Fibroblast of lung (primary cell): ENCODE results near the gene GRAMD2B. TPM values are rescaled to one million over a fixed set of nuclear protein-coding genes. Genes with fewer than 3 reads are reported as not detected.

Source experiments
- DNase-seq, 2 donors: peaks; one replicate each; pipeline versions ENCODE4 v3.0.0 to v3.0.0-alpha.2; 2010; ENCODE audit warnings: low read depth in 2 of 2
- H2AFZ ChIP-seq: 2 replicates; pipeline ENCODE4 v1.5.1; 2012; ENCODE audit warnings: low read length, control low read depth, inconsistent platforms
- H3K27ac ChIP-seq: 2 replicates; pipeline ENCODE4 v1.5.1; 2011; ENCODE audit warnings: low read length, control low read depth; ENCODE audit not compliant: insufficient read depth
- H3K27me3 ChIP-seq: 2 replicates; pipeline ENCODE4 v1.5.1; 2011; ENCODE audit warnings: mild to moderate bottlenecking, low read length; ENCODE audit not compliant: control insufficient read depth, insufficient read depth
- H3K36me3 ChIP-seq: 2 replicates; pipeline ENCODE4 v1.5.1; 2011; ENCODE audit warnings: low read length; ENCODE audit not compliant: control insufficient read depth, insufficient read depth
- H3K4me1 ChIP-seq: 2 replicates; pipeline ENCODE4 v1.5.1; 2011; ENCODE audit warnings: low read length; ENCODE audit not compliant: control insufficient read depth, insufficient read depth; ENCODE audit errors: extremely low read depth
- H3K4me2 ChIP-seq: 2 replicates; pipeline ENCODE4 v1.5.1; 2011; ENCODE audit warnings: low read length, control low read depth; ENCODE audit not compliant: insufficient read depth; ENCODE audit errors: extremely low read depth
- H3K4me3 ChIP-seq, 4 experiments: fragments of 200-600 bp in 1 of 4; sonication (generic) in 1 of 4; replicated peaks in 1 of 4; 2 replicates each; pipeline ENCODE4 v1.5.1; 2011 to 2016; ENCODE audit warnings: low read length in 4 of 4, low read depth in 3 of 4, mild to moderate bottlenecking in 3 of 4, control low read depth in 2 of 4, inconsistent platforms in 1 of 4, mixed read lengths in 1 of 4; ENCODE audit not compliant: insufficient read depth in 1 of 4; ENCODE audit errors: control extremely low read depth in 1 of 4
- H3K79me2 ChIP-seq: 2 replicates; pipeline ENCODE4 v1.5.1; 2012; ENCODE audit warnings: mild to moderate bottlenecking, low read length, inconsistent platforms; ENCODE audit not compliant: control insufficient read depth, insufficient read depth
- H3K9ac ChIP-seq: 2 replicates; pipeline ENCODE4 v1.5.1; 2011; ENCODE audit warnings: mild to moderate bottlenecking, low read length, control low read depth; ENCODE audit not compliant: insufficient read depth
- H3K9me3 ChIP-seq: 2 replicates; pipeline ENCODE4 v1.5.1; 2012; ENCODE audit warnings: low read depth, low read length; ENCODE audit not compliant: control insufficient read depth, insufficient read depth
- H4K20me1 ChIP-seq: 2 replicates; pipeline ENCODE4 v1.5.1; 2011; ENCODE audit warnings: low read length; ENCODE audit not compliant: control insufficient read depth, insufficient read depth; ENCODE audit errors: extremely low read depth
- EZH2 ChIP-seq: IDR thresholded peaks from 2 replicates; pipeline ENCODE4 v1.5.1; 2012; ENCODE audit warnings: low read length, control low read depth, mild to moderate bottlenecking; ENCODE audit errors: missing control alignments
- polyA plus RNA-seq, 2 donors: library from polyadenylated mRNA; depleted of rRNA in 1 of 2; stranded (reverse) in 1 of 2; unstranded in 1 of 2; fragments of >200 nt; gene quantifications; 2 replicates each; pipeline ENCODE4 v1.2.1, GENCODE V29; 2011 to 2012; ENCODE audit warnings: missing spikeins in 1 of 2
- total RNA-seq: library from RNA; depleted of rRNA; stranded (reverse); fragments of >200 nt; gene quantifications from 2 replicates; pipeline ENCODE4 v1.2.1, GENCODE V29; 2014
- TF ChIP-seq, protein P1 (sequence below), 2 donors: IDR thresholded peaks in 1 of 2; conservative IDR thresholded peaks in 1 of 2; 1 replicate in 1 of 2; 2 replicates in 1 of 2; pipeline ENCODE4 v1.5.1; 2011 to 2012; ENCODE audit warnings: low read length in 2 of 2, control low read depth in 1 of 2, inconsistent platforms in 1 of 2, low read depth in 1 of 2, mild to moderate bottlenecking in 1 of 2

GRAMD2B gene
- total and polyA plus RNA-seq, 2 donors (not counting 1 experiment from before 2014, with no cell fraction given), result 21.3 to 37.6 TPM

DNA sequence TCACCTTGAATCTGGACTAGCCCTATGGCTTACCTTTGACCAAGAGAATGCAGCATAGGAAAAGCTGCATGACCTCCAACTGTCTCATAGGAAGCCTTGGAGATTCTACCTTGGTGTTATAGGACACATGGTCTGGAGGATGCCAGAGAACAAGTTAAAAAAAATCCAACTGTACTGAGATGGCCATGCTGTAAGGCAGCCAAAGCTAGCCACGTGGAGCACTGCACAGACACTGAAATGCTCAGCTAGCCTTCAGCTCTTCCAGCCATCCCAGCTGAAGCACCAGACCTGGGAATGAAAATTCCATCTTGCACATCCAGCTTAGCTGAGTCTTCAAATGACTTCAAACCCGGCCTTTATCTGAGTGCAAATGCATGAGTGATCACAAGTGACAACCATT lies 6.0 kb upstream of the GRAMD2B start:
- Histone ChIP-seq H3K79me2 (no peaks in the 10 kb centered on the region), H4K20me1 (no peaks in the 10 kb centered on the region), H3K4me3 (no peak overlapping the region), H3K27ac (no peak overlapping the region), H3K27me3 (no peaks in the 10 kb centered on the region), H3K4me1 (peaks cover 10% of the 10 kb centered on the region), H3K9me3 (no peaks in the 10 kb centered on the region), H3K36me3 (no peaks in the 10 kb centered on the region), H3K9ac (no peak overlapping the region), H2AFZ (no peak overlapping the region), H3K4me2 (no peak overlapping the region)
- TF ChIP-seq, protein P1, sequence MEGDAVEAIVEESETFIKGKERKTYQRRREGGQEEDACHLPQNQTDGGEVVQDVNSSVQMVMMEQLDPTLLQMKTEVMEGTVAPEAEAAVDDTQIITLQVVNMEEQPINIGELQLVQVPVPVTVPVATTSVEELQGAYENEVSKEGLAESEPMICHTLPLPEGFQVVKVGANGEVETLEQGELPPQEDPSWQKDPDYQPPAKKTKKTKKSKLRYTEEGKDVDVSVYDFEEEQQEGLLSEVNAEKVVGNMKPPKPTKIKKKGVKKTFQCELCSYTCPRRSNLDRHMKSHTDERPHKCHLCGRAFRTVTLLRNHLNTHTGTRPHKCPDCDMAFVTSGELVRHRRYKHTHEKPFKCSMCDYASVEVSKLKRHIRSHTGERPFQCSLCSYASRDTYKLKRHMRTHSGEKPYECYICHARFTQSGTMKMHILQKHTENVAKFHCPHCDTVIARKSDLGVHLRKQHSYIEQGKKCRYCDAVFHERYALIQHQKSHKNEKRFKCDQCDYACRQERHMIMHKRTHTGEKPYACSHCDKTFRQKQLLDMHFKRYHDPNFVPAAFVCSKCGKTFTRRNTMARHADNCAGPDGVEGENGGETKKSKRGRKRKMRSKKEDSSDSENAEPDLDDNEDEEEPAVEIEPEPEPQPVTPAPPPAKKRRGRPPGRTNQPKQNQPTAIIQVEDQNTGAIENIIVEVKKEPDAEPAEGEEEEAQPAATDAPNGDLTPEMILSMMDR (conservative IDR thresholded peaks at IDR 0.05 in 1 of 2, IDR thresholded peaks at IDR 0.05 in 1 of 2; ENCODE audit: low read depth in 1 of 2, low read length in 2 of 2), result no peak
- no peak for TF ChIP-seq EZH2
- DNase-seq, result no peak

DNA sequence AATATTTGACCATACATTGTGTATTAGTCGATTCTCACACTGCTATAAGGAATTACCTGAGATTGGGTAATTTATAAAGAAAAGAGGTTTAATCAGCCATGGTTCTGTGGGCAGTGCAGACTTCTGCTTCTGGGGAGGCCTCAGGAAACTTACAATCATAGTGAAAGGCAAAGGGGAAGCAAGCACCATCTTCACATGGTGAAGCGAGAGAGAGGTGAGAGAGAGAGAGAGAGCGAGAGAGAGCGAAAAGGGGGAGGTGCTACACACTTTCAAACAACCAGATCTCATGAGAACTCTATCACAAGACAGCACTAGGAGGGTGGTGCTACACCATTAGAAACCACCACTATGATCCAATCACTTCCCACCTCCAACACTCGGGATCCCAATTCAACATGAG lies 4.1 kb upstream of the GRAMD2B start:
- Histone ChIP-seq H3K4me2 (no peak overlapping the region), H3K27me3 (no peaks in the 10 kb centered on the region), H3K4me1 (peaks cover 10% of the 10 kb centered on the region), H3K27ac (no peak overlapping the region), H3K4me3 (no peak overlapping the region), H3K79me2 (peaks cover 2% of the 10 kb centered on the region), H3K9me3 (no peaks in the 10 kb centered on the region), H3K36me3 (no peaks in the 10 kb centered on the region), H4K20me1 (no peaks in the 10 kb centered on the region), H3K9ac (no peak overlapping the region), H2AFZ (no peak overlapping the region)
- TF ChIP-seq, protein P1 (conservative IDR thresholded peaks at IDR 0.05 in 1 of 2, IDR thresholded peaks at IDR 0.05 in 1 of 2; ENCODE audit: low read depth in 1 of 2, low read length in 2 of 2), result no peak
- no peak for TF ChIP-seq EZH2
- DNase-seq, result no peak

DNA sequence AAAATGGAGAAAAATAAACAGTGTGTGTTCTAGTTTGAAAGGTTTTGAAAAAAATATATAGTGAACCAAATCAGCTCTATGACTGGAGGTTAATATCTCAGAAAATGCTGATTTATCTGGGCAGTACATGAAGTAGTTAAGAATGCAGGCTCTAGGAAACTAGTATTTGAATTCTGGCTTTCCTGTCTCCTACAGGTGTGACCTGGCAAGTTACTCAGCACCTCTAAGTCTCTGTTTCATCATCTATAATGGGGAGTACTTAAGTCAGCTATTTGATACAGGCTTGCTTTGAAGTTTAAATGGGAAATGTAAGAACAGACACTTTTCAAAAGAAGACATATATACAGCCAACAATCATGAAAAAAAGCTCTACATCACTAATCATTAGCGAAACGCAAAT lies 5.2 kb downstream of the GRAMD2B start:
- Histone ChIP-seq H3K4me2 (no peak overlapping the region), H3K9ac (no peak overlapping the region), H2AFZ (no peak overlapping the region), H4K20me1 (no peaks in the 10 kb centered on the region), H3K27ac (no peak overlapping the region), H3K79me2 (peaks cover 53% of the 10 kb centered on the region), H3K4me1 (no peaks in the 10 kb centered on the region), H3K36me3 (no peaks in the 10 kb centered on the region), H3K4me3 (no peak overlapping the region), H3K27me3 (no peaks in the 10 kb centered on the region), H3K9me3 (no peaks in the 10 kb centered on the region)
- TF ChIP-seq, protein P1 (conservative IDR thresholded peaks at IDR 0.05 in 1 of 2, IDR thresholded peaks at IDR 0.05 in 1 of 2; ENCODE audit: low read depth in 1 of 2, low read length in 2 of 2), result no peak
- TF ChIP-seq EZH2, result no peak
- DNase-seq, result no peak
